Neural crest cell (in vitro differentiated cells): ENCODE data around the gene GPR153. TPM values are rescaled to one million over a fixed set of nuclear protein-coding genes. Genes with fewer than 3 reads are reported as not detected.

Experiments used
- DNase-seq: peaks from one replicate; pipeline ENCODE4 v3.0.0; 2021; ENCODE audit warnings: low read depth, mixed read lengths, low spot score
- H3K27ac Mint-ChIP-seq: one replicate; pipeline ENCODE4 v1.8.0; 2021; ENCODE audit warnings: mild to moderate bottlenecking, mixed read lengths; ENCODE audit not compliant: unreplicated experiment
- H3K27me3 Mint-ChIP-seq: 2 replicates; pipeline ENCODE4 v1.8.0; 2021; ENCODE audit warnings: low read depth, mild to moderate bottlenecking, mixed read lengths
- H3K36me3 Mint-ChIP-seq: 2 replicates; pipeline ENCODE4 v1.8.0; 2021; ENCODE audit warnings: low read depth, mild to moderate bottlenecking, mixed read lengths
- H3K4me1 Mint-ChIP-seq: 2 replicates; pipeline ENCODE4 v1.8.0; 2021; ENCODE audit warnings: mixed read lengths
- H3K4me3 Mint-ChIP-seq: one replicate; pipeline ENCODE4 v1.8.0; 2021; ENCODE audit warnings: mild to moderate bottlenecking, mixed read lengths
- H3K9me3 Mint-ChIP-seq: 2 replicates; pipeline ENCODE4 v1.8.0; 2021; ENCODE audit warnings: mixed read lengths
- total RNA-seq: library from RNA; stranded (reverse); gene quantifications from 2 replicates; pipeline ENCODE4 v1.2.1, GENCODE V29; 2021
- TF ChIP-seq, protein P1 (sequence below): fragments of 200-600 bp; sonication (generic); conservative IDR thresholded peaks from 2 replicates; pipeline ENCODE4 v1.5.0; 2021; ENCODE audit warnings: antibody characterized with exemption, mild to moderate bottlenecking

GPR153 gene
- total RNA-seq, 1 donor from 2014 or later = 28.1 TPM

DNA sequence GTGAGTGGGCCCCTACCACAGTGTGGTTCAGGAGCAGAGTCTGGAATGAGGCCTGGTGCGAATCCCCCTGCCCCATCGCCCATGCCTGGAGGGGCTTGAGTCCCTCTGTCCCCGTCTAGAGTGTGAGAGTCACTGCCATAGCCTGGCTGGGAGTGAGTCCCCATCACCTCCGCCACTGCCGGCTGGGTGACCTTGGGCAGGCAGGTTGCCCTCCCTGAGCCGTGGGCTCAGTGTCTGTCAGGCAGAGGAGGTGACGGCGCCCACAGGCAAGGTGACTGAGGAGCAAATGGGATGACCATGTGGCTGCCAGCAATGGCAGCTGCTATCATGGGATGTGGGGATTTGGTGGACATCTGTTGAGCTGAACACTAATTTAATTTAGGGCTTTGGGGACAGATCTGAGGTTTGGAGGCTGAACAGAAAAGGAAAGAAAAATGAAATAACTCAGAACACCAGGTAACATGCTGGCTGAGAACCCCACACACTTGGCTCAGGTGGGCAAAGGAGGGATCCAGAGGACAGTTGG lies 38.1 kb upstream of the GPR153 start:
- H3K4me1 Mint-ChIP-seq = peaks cover 3% of the 10 kb centered on the region
- H3K27me3 Mint-ChIP-seq = no peaks in the 10 kb centered on the region
- H3K9me3 Mint-ChIP-seq = no peaks in the 10 kb centered on the region
- H3K36me3 Mint-ChIP-seq = peaks cover 9% of the 10 kb centered on the region
- H3K4me3 Mint-ChIP-seq = no peak overlapping the region
- TF ChIP-seq, protein P1, sequence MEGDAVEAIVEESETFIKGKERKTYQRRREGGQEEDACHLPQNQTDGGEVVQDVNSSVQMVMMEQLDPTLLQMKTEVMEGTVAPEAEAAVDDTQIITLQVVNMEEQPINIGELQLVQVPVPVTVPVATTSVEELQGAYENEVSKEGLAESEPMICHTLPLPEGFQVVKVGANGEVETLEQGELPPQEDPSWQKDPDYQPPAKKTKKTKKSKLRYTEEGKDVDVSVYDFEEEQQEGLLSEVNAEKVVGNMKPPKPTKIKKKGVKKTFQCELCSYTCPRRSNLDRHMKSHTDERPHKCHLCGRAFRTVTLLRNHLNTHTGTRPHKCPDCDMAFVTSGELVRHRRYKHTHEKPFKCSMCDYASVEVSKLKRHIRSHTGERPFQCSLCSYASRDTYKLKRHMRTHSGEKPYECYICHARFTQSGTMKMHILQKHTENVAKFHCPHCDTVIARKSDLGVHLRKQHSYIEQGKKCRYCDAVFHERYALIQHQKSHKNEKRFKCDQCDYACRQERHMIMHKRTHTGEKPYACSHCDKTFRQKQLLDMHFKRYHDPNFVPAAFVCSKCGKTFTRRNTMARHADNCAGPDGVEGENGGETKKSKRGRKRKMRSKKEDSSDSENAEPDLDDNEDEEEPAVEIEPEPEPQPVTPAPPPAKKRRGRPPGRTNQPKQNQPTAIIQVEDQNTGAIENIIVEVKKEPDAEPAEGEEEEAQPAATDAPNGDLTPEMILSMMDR = no peak
- peak overlapping the region; percentile 91 for H3K27ac Mint-ChIP-seq
- DNase-seq = no peak

DNA sequence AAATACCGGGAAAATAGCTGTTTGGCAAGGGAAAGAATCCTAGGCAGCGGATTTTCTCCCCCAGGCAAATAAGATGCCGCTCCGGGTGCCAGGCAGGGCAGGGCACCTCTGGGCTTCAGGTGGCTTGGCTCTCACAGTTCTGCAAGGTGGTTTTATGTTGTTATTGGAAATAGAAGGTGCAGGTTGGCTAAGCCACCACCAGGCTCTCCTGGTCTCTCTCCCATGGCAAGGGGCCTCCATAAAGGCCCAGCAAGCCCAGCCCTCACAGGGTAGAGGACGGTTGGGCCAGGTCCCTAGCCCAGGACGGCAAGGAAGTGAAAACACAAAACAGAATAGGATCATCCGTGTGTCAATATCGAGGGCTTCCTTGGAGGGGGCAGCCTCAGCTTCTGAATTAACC lies 37.6 kb upstream of the GPR153 start:
- no peak overlapping the region for H3K27ac Mint-ChIP-seq
- peaks cover 3% of the 10 kb centered on the region for H3K4me1 Mint-ChIP-seq
- no peaks in the 10 kb centered on the region for H3K27me3 Mint-ChIP-seq
- no peaks in the 10 kb centered on the region for H3K9me3 Mint-ChIP-seq
- DNase-seq = no peak
- peaks cover 8% of the 10 kb centered on the region for H3K36me3 Mint-ChIP-seq
- TF ChIP-seq, protein P1 = no peak
- no peak overlapping the region for H3K4me3 Mint-ChIP-seq

DNA sequence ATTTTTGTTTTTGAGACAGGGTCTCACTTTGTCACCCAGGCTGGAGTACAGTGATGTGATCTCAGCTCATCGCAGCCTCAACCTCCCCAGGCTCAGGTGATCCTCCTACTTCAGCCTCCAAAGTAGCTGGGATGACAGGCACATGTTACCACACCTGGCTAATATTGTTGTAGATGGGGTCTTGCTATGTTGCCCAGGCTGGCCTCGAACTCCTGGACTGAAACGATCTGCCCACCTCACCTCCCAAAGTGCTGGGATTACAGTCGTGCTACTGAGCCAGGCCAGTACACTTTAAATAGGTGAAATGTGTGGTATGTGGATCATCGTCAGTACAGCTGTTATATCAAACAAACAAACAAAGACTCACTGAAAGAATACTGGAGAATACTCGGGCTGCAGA lies 35.0 kb upstream of the GPR153 start:
- Mint-ChIP-seq H3K4me3 (no peak overlapping the region), H3K4me1 (peaks cover 15% of the 10 kb centered on the region), H3K27ac (peak overlapping the region; percentile 57), H3K36me3 (peaks cover 12% of the 10 kb centered on the region), H3K27me3 (no peaks in the 10 kb centered on the region), H3K9me3 (no peaks in the 10 kb centered on the region)
- no peak for DNase-seq
- TF ChIP-seq, protein P1 = no peak

DNA sequence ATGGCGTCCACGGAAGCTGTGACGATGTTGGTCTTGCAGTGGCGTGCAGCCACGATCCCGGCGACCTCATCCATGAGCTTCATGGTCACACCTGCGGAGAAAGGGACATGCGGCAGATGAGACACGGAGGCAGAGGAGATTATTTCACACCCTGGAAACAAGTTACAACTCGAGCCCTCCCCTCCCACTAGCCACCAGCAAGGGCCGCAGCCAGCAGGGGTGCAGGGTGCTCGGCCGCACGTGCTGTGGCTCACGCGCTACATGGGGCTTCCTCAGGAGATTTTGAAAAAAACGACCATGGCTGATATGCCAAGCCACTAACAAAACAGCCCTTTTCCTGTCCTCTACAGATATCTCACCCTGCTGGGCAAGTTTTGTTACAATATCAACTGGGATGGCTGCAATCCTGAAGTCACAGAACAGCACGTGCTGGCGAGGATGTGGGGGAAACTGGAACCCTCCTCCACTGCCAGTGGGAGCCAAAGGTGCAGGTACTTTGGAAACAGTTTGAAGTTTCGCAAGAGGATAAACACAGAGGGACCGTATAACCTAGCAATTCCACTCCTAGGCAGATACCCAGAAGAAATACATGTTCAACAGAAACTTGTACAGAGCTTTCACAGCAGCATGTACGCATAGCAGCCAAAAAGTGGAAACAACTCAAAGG lies 34.1 kb upstream of the GPR153 start:
- Mint-ChIP-seq H3K4me1 (peaks cover 13% of the 10 kb centered on the region), H3K9me3 (no peaks in the 10 kb centered on the region), H3K27ac (peak overlapping the region; percentile 92), H3K27me3 (no peaks in the 10 kb centered on the region), H3K4me3 (no peak overlapping the region), H3K36me3 (peaks cover 11% of the 10 kb centered on the region)
- TF ChIP-seq, protein P1 = no peak
- DNase-seq = no peak

DNA sequence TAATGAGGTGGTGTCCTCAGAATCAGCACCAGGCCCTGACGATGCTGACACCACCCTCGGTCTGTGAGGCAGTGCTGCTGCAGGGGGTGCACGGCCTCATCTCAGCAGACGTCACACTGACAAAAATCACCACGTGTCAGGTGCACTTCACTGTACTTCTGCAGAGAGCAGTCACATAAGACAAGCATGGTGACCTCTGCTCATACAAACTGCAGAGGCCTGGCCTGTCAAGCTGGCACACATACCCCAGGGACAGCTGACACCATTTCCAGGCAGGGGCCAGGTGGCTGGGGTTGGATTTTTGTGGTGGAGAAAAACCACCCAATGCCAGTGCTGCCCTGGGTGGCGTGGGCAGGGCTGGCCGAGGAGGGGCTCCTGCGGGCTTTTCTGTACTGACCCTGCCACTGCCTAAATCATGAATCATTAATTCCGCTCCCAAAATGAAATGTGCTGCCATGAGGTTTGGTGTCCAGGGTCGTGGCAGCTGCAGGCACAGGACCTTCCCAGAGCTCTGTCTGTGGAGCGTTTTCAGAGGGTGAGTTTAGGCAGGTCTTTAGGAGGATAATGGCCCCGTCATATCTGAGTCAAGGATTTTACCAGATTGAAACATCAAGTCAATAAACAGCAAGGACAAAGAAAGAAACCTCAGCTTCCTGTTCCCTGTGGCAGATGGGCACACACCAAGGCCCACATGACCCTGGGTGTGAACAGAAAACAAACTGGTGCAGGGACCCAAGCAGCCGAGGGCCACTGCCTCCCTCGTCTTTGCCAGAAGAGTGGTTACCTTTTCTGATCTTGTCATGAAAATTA lies 33.4 kb upstream of the GPR153 start:
- DNase-seq = no peak
- no peak overlapping the region for H3K4me3 Mint-ChIP-seq
- no peaks in the 10 kb centered on the region for H3K27me3 Mint-ChIP-seq
- H3K27ac Mint-ChIP-seq = peak overlapping the region; percentile 92
- no peaks in the 10 kb centered on the region for H3K9me3 Mint-ChIP-seq
- TF ChIP-seq, protein P1 = no peak
- H3K36me3 Mint-ChIP-seq = peaks cover 11% of the 10 kb centered on the region
- H3K4me1 Mint-ChIP-seq = peaks cover 13% of the 10 kb centered on the region
